Ovary (tissue), 3 donors: ENCODE results near the gene IL21R.

Experiments used
- CTCF ChIP-seq, 3 donors: fragments of 450-650 bp in 2 of 3; fragments of 200-600 bp in 1 of 3; IDR thresholded peaks; one replicate each; pipeline versions ENCODE4 v1.5.1 to v1.8.0; 2016 to 2022; ENCODE audit warnings: antibody characterized with exemption in 3 of 3, mild to moderate bottlenecking in 1 of 3
- POLR2A ChIP-seq: fragments of 450-650 bp; IDR thresholded peaks from one replicate; pipeline ENCODE4 v1.6.1; 2017; ENCODE audit warnings: antibody characterized with exemption, mild to moderate bottlenecking, moderate library complexity
- donor health status: DM: no; HTN: no; CAD: no.

- TF ChIP-seq CTCF (IDR thresholded peaks at IDR 0.05) (no peak), POLR2A (no peak)
Measured at GRCh38 chr16:27408012-27408601, 6.1 kb downstream of the IL21R start.
